Subcutaneous abdominal adipose tissue (tissue), 5 donors: ENCODE measurements around the gene DAGLA.

Experiments used
- H3K27ac ChIP-seq: one replicate; pipeline ENCODE4 v1.7.0; 2013; ENCODE audit warnings: low read depth, mild to moderate bottlenecking, inconsistent platforms, low read length, moderate library complexity
- H3K27me3 ChIP-seq, 5 donors: one replicate each; pipeline ENCODE4 v1.7.0; 2013; ENCODE audit warnings: low read length in 5 of 5, inconsistent platforms in 1 of 5; ENCODE audit not compliant: control insufficient read depth in 5 of 5, insufficient read depth in 4 of 5
- H3K36me3 ChIP-seq, 5 donors: one replicate each; pipeline ENCODE4 v1.7.0; 2013; ENCODE audit warnings: low read length in 5 of 5; ENCODE audit not compliant: control insufficient read depth in 5 of 5, insufficient read depth in 5 of 5
- H3K4me1 ChIP-seq, 5 donors: one replicate each; pipeline ENCODE4 v1.7.0; 2013; ENCODE audit warnings: low read length in 5 of 5, mild to moderate bottlenecking in 3 of 5, moderate library complexity in 1 of 5; ENCODE audit not compliant: control insufficient read depth in 5 of 5, insufficient read depth in 5 of 5
- H3K4me3 ChIP-seq, 5 donors: one replicate each; pipeline ENCODE4 v1.7.0; 2013; ENCODE audit warnings: low read length in 5 of 5, low read depth in 1 of 5
- H3K9ac ChIP-seq, 5 donors: one replicate each; pipeline ENCODE4 v1.7.0; 2013; ENCODE audit warnings: low read length in 5 of 5, mild to moderate bottlenecking in 4 of 5, moderate library complexity in 3 of 5
- H3K9me3 ChIP-seq, 5 donors: one replicate each; pipeline ENCODE4 v1.7.0; 2013; ENCODE audit warnings: low read length in 5 of 5; ENCODE audit not compliant: control insufficient read depth in 5 of 5
- donor health status: healthy.
- donor health status: healthy.
- donor health status: healthy.
- donor health status: healthy.
- donor health status: healthy.

Gene DAGLA

GRCh38 chr11:61688365-61689163, 8.4 kb downstream of the DAGLA start:
- peak overlapping the region in 4 of 5 donors; percentile 13 to 76 (median 68) for H3K9ac ChIP-seq
- H3K27ac ChIP-seq = peak overlapping the region; percentile 38
- peaks cover 2 to 12% (median 3%) of the 10 kb centered on the region in 5 donors for H3K27me3 ChIP-seq
- H3K4me1 ChIP-seq = peaks cover 11 to 60% (median 50%) of the 10 kb centered on the region in 5 donors
- H3K36me3 ChIP-seq = no peaks in the 10 kb centered on the region
- no peaks in the 10 kb centered on the region for H3K9me3 ChIP-seq
- peak overlapping the region; percentile 25 to 61 (median 45) for H3K4me3 ChIP-seq

GRCh38 chr11:61689164-61689496, 8.9 kb downstream of the DAGLA start:
- Histone ChIP-seq H3K9ac (no peak overlapping the region), H3K9me3 (no peaks in the 10 kb centered on the region), H3K36me3 (no peaks in the 10 kb centered on the region), H3K27me3 (peaks cover 0 to 8% (median 3%) of the 10 kb centered on the region in 5 donors), H3K4me1 (peaks cover 8 to 60% (median 50%) of the 10 kb centered on the region in 5 donors), H3K4me3 (peak overlapping the region in 4 of 5 donors; percentile 27 to 61 (median 50)), H3K27ac (no peak overlapping the region)

GRCh38 chr11:61690706-61691379, 10.7 kb downstream of the DAGLA start:
- no peak overlapping the region for H3K4me3 ChIP-seq
- peaks cover 0 to 7% (median 0%) of the 10 kb centered on the region in 5 donors for H3K27me3 ChIP-seq
- H3K4me1 ChIP-seq = peaks cover 17 to 63% (median 59%) of the 10 kb centered on the region in 5 donors
- no peak overlapping the region for H3K27ac ChIP-seq
- no peaks in the 10 kb centered on the region for H3K9me3 ChIP-seq
- H3K36me3 ChIP-seq = no peaks in the 10 kb centered on the region
- H3K9ac ChIP-seq = peak overlapping the region in 1 of 5 donors; percentile 48

GRCh38 chr11:61691380-61692156, 11.4 kb downstream of the DAGLA start:
- Histone ChIP-seq H3K4me1 (peaks cover 19 to 69% (median 60%) of the 10 kb centered on the region in 5 donors), H3K27me3 (peaks cover 0 to 8% (median 0%) of the 10 kb centered on the region in 5 donors), H3K4me3 (no peak overlapping the region), H3K9ac (no peak overlapping the region), H3K9me3 (no peaks in the 10 kb centered on the region), H3K27ac (no peak overlapping the region), H3K36me3 (no peaks in the 10 kb centered on the region)

GRCh38 chr11:61693922-61694601, 13.9 kb downstream of the DAGLA start:
- Histone ChIP-seq H3K4me3 (no peak overlapping the region), H3K9ac (peak overlapping the region in 1 of 5 donors; percentile 5), H3K36me3 (no peaks in the 10 kb centered on the region), H3K4me1 (peaks cover 22 to 80% (median 69%) of the 10 kb centered on the region in 5 donors), H3K27ac (peak overlapping the region; percentile 84), H3K27me3 (peaks cover 0 to 14% (median 0%) of the 10 kb centered on the region in 5 donors), H3K9me3 (no peaks in the 10 kb centered on the region)

- Histone ChIP-seq H3K27ac (peak overlapping the region; percentile 84), H3K9ac (peak overlapping the region in 1 of 5 donors; percentile 5), H3K27me3 (peaks cover 0 to 14% (median 0%) of the 10 kb centered on the region in 5 donors), H3K4me1 (peaks cover 21 to 81% (median 70%) of the 10 kb centered on the region in 5 donors), H3K9me3 (no peaks in the 10 kb centered on the region), H3K36me3 (no peaks in the 10 kb centered on the region), H3K4me3 (no peak overlapping the region)
Observed at GRCh38 chr11:61694602-61694939, 14.4 kb downstream of the DAGLA start.

GRCh38 chr11:61694946-61695706, 14.9 kb downstream of the DAGLA start:
- Histone ChIP-seq H3K4me3 (peak overlapping the region in 4 of 5 donors; percentile 36 to 49 (median 45)), H3K36me3 (no peaks in the 10 kb centered on the region), H3K27me3 (peaks cover 0 to 14% (median 0%) of the 10 kb centered on the region in 5 donors), H3K9ac (peak overlapping the region in 4 of 5 donors; percentile 15 to 87 (median 78)), H3K27ac (peak overlapping the region; percentile 84), H3K4me1 (peaks cover 21 to 81% (median 70%) of the 10 kb centered on the region in 5 donors), H3K9me3 (no peaks in the 10 kb centered on the region)

- H3K9ac ChIP-seq = peak overlapping the region; percentile 14 to 87 (median 77)
- peaks cover 0 to 14% (median 0%) of the 10 kb centered on the region in 5 donors for H3K27me3 ChIP-seq
- peak overlapping the region in 4 of 5 donors; percentile 36 to 49 (median 45) for H3K4me3 ChIP-seq
- peaks cover 21 to 80% (median 70%) of the 10 kb centered on the region in 5 donors for H3K4me1 ChIP-seq
- no peaks in the 10 kb centered on the region for H3K9me3 ChIP-seq
- no peaks in the 10 kb centered on the region for H3K36me3 ChIP-seq
- H3K27ac ChIP-seq = peak overlapping the region; percentile 84
Observed at GRCh38 chr11:61695917-61696316, 15.7 kb downstream of the DAGLA start.

- peaks cover 0 to 14% (median 0%) of the 10 kb centered on the region in 5 donors for H3K27me3 ChIP-seq
- peaks cover 21 to 78% (median 73%) of the 10 kb centered on the region in 5 donors for H3K4me1 ChIP-seq
- H3K9ac ChIP-seq = no peak overlapping the region
- H3K36me3 ChIP-seq = no peaks in the 10 kb centered on the region
- H3K4me3 ChIP-seq = no peak overlapping the region
- no peaks in the 10 kb centered on the region for H3K9me3 ChIP-seq
- H3K27ac ChIP-seq = peak overlapping the region; percentile 54
Observed at GRCh38 chr11:61696602-61697001, 16.4 kb downstream of the DAGLA start.
